Activated B cell treated with CpG ODN at 0.5 μM for 24 hours (primary cell): ENCODE results near the gene OPRM1. TPM values are rescaled to one million over a fixed set of nuclear protein-coding genes. Genes with fewer than 3 reads are reported as not detected.

Experiments used
- ATAC-seq: fragments of 200-7000 bp; cut with Tn5 transposase; one replicate; pipeline ENCODE4 v1.10.0; 2021; ENCODE audit warnings: low read depth, mild to moderate bottlenecking, moderate library complexity
- CTCF ChIA-PET: fragments of 350-600 bp; sonication (Branson Sonifier 250); formaldehyde crosslinking; loops from one replicate; lab custom pipeline; 2021; ENCODE audit warnings: antibody characterized with exemption; lab: Charles Lee
- POLR2A ChIA-PET: fragments of 350-600 bp; sonication (Branson Sonifier 250); formaldehyde crosslinking; loops from one replicate; lab custom pipeline; 2021; ENCODE audit warnings: antibody characterized with exemption; lab: Charles Lee
- DNase-seq: peaks from one replicate; pipeline ENCODE4 v3.0.0; 2022
- H3K27ac Mint-ChIP-seq: one replicate; pipeline ENCODE4 v1.8.0; 2020; ENCODE audit warnings: mixed read lengths
- H3K27me3 Mint-ChIP-seq: one replicate; pipeline ENCODE4 v1.8.0; 2021; ENCODE audit warnings: mixed read lengths
- H3K36me3 Mint-ChIP-seq: one replicate; pipeline ENCODE4 v1.8.0; 2021; ENCODE audit warnings: low read depth, mixed read lengths
- H3K4me1 Mint-ChIP-seq: one replicate; pipeline ENCODE4 v1.8.0; 2021; ENCODE audit warnings: mixed read lengths
- H3K4me3 Mint-ChIP-seq: one replicate; pipeline ENCODE4 v1.8.0; 2020; ENCODE audit warnings: mild to moderate bottlenecking, mixed read lengths
- H3K9me3 Mint-ChIP-seq: one replicate; pipeline ENCODE4 v1.8.0; 2020; ENCODE audit warnings: mixed read lengths
- intact Hi-C: fragments of 100-400 bp; cut with micrococcal nuclease; formaldehyde crosslinking; loops from one replicate; pipeline ENCODE4 v1.15.1; 2024
- total RNA-seq: library from RNA; stranded (reverse); gene quantifications from 2 replicates; pipeline ENCODE4 v1.2.3, GENCODE V29; 2022
- TF ChIP-seq, protein P1 (sequence below): fragments of 200-600 bp; IDR thresholded peaks from one replicate; pipeline ENCODE4 v1.8.0; 2022; ENCODE audit warnings: antibody characterized with exemption, mild to moderate bottlenecking

Gene OPRM1
- total RNA-seq, result not detected in 2 replicates

DNA sequence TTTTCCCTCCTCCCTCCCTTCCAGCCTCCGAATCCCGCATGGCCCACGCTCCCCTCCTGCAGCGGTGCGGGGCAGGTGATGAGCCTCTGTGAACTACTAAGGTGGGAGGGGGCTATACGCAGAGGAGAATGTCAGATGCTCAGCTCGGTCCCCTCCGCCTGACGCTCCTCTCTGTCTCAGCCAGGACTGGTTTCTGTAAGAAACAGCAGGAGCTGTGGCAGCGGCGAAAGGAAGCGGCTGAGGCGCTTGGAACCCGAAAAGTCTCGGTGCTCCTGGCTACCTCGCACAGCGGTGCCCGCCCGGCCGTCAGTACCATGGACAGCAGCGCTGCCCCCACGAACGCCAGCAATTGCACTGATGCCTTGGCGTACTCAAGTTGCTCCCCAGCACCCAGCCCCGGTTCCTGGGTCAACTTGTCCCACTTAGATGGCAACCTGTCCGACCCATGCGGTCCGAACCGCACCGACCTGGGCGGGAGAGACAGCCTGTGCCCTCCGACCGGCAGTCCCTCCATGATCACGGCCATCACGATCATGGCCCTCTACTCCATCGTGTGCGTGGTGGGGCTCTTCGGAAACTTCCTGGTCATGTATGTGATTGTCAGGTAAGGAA, at the start of gene OPRM1:
OPRM1 (plus strand) TSS at position 10 of the 612 bp plus-strand sequence; CDS start at position 315, 305 bp downstream.
- intact Hi-C loops, result no loop called here
- POLR2A ChIA-PET, result no interaction called here
- DNase-seq (no peak), ATAC-seq (no peak)
- peaks cover 8% of the 10 kb centered on the region for H3K27me3 Mint-ChIP-seq
- no peaks in the 10 kb centered on the region for H3K36me3 Mint-ChIP-seq
- no peaks in the 10 kb centered on the region for H3K9me3 Mint-ChIP-seq
- TF ChIP-seq, protein P1, sequence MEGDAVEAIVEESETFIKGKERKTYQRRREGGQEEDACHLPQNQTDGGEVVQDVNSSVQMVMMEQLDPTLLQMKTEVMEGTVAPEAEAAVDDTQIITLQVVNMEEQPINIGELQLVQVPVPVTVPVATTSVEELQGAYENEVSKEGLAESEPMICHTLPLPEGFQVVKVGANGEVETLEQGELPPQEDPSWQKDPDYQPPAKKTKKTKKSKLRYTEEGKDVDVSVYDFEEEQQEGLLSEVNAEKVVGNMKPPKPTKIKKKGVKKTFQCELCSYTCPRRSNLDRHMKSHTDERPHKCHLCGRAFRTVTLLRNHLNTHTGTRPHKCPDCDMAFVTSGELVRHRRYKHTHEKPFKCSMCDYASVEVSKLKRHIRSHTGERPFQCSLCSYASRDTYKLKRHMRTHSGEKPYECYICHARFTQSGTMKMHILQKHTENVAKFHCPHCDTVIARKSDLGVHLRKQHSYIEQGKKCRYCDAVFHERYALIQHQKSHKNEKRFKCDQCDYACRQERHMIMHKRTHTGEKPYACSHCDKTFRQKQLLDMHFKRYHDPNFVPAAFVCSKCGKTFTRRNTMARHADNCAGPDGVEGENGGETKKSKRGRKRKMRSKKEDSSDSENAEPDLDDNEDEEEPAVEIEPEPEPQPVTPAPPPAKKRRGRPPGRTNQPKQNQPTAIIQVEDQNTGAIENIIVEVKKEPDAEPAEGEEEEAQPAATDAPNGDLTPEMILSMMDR, result no peak
- CTCF ChIA-PET, result no interaction called here
- H3K4me1 Mint-ChIP-seq, result no peaks in the 10 kb centered on the region
- H3K4me3 Mint-ChIP-seq, result no peak within 1 kb of the TSS
- H3K27ac Mint-ChIP-seq, result no peak within 1 kb of the TSS

DNA sequence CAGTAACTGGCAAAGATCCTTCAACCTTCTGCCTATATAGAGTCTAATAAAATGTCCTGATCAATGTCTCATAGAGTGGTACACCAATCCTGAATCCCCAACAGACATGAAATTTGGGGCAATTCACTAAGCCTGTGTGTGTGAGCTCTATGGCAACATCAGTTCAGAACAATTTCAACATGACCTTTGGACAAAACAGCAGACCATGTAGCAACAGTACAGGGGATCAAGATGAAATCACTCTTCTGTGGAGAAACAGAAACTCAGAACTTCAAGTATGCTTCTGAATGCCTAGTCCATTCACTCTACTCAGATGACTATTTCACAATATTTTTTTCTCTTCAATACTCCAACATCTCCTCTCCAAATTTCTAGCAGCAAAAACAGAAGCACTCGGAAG, 49.1 kb upstream of the OPRM1 start:
- TF ChIP-seq, protein P1, result no peak
- H3K4me1 Mint-ChIP-seq, result no peaks in the 10 kb centered on the region
- ChIA-PET CTCF (no interaction called here), POLR2A (no interaction called here)
- H3K36me3 Mint-ChIP-seq, result no peaks in the 10 kb centered on the region
- no peak for DNase-seq
- ATAC-seq, result no peak
- no peaks in the 10 kb centered on the region for H3K9me3 Mint-ChIP-seq
- intact Hi-C loops, result no loop called here
- no peak overlapping the region for H3K4me3 Mint-ChIP-seq
- no peaks in the 10 kb centered on the region for H3K27me3 Mint-ChIP-seq
- no peak overlapping the region for H3K27ac Mint-ChIP-seq

DNA sequence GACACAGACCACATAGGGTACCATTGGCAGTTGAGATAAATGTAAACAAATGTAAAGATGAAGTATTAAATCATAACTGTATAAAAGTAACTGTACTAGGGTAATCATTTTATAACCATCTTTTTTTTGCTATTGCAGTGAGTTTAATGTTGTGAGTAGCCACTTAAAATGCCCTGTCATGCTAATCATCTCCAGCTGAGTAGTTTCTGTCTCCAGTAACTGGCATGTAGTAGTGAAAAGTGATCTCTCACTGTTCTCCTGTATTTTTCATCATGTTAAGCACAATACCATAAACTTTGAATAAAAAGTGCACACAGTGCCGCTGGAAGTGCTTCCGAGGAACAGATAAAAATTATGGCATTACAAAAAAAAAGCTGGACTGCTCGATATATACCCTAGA, 45.0 kb upstream of the OPRM1 start:
- ATAC-seq (no peak), DNase-seq (no peak)
- Mint-ChIP-seq H3K27me3 (no peaks in the 10 kb centered on the region), H3K9me3 (no peaks in the 10 kb centered on the region), H3K4me1 (no peaks in the 10 kb centered on the region), H3K36me3 (no peaks in the 10 kb centered on the region), H3K4me3 (no peak overlapping the region), H3K27ac (no peak overlapping the region)
- CTCF ChIA-PET, result no interaction called here
- TF ChIP-seq, protein P1, result no peak
- intact Hi-C loops, result no loop called here
- POLR2A ChIA-PET, result no interaction called here

DNA sequence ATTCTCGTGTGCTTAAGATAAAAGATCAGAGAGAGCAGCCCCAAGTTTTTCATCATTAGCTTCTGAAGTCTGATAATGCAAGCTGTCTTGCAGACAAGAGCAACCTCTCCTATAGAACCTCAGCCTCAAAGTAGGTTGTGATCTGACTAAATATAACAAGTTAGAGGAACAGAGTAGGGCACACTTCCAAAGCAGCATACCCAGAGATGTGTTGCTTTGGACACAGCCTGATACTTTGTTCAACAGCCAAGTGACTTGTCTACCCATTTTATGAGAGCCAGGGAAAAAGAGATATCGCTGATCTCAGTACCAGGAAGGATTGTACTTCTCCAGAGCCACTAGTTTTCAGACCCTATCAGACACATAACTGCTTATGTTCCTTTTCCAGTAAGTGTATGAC, 44.2 kb upstream of the OPRM1 start:
- Mint-ChIP-seq H3K9me3 (no peaks in the 10 kb centered on the region), H3K36me3 (no peaks in the 10 kb centered on the region), H3K27me3 (no peaks in the 10 kb centered on the region), H3K4me3 (no peak overlapping the region), H3K4me1 (no peaks in the 10 kb centered on the region), H3K27ac (no peak overlapping the region)
- TF ChIP-seq, protein P1, result no peak
- intact Hi-C loops, result no loop called here
- DNase-seq, result no peak
- ChIA-PET CTCF (no interaction called here), POLR2A (no interaction called here)
- ATAC-seq, result no peak

DNA sequence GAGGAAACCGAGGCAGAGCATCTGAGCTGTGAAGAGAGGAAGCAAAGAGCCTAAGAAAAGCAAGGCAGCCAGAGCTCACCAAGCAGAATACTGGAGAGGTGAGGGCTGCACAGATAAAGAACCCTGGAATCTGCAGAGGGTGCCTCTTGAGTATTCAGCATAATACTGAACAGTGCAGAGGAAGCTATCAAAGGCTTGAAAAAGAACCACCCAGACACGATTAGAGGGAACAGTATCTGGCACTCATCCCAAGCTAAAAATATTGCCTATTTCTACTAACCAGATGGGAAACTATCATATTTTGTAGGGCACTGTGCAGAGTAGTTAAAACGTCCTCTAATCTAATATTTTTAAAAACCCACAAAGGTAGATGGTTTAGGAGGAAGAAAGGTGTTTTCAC, 41.8 kb upstream of the OPRM1 start:
- Mint-ChIP-seq H3K9me3 (no peaks in the 10 kb centered on the region), H3K4me3 (no peak overlapping the region), H3K36me3 (no peaks in the 10 kb centered on the region), H3K27ac (no peak overlapping the region), H3K4me1 (no peaks in the 10 kb centered on the region), H3K27me3 (no peaks in the 10 kb centered on the region)
- ChIA-PET POLR2A (no interaction called here), CTCF (no interaction called here)
- TF ChIP-seq, protein P1, result no peak
- ATAC-seq (no peak), DNase-seq (no peak)
- intact Hi-C loops, result no loop called here
